HEK293 (cell line): ENCODE measurements around the gene VPS36.

ENCODE experiments used
- GLI2 ChIP-seq: fragments of 450-650 bp; formaldehyde crosslinking; IDR thresholded peaks from 2 replicates; pipeline ENCODE4; 2017; ENCODE audit warnings: missing biosample characterization, missing genetic modification characterization, low read depth, borderline replicate concordance
- HOXC10 ChIP-seq: sonication (generic); formaldehyde crosslinking; IDR thresholded peaks from 2 replicates; pipeline ENCODE4 v1.8.1; 2023; ENCODE audit warnings: mild to moderate bottlenecking, missing genetic modification reagents
- KLF1 ChIP-seq: fragments of 450-650 bp; formaldehyde crosslinking; IDR thresholded peaks from 2 replicates; pipeline ENCODE4 v1.5.1; 2016; ENCODE audit warnings: missing biosample characterization, missing genetic modification characterization
- PATZ1 ChIP-seq: fragments of 450-650 bp; formaldehyde crosslinking; IDR thresholded peaks from 2 replicates; pipeline ENCODE4 v1.5.1; 2016; ENCODE audit warnings: missing biosample characterization, missing genetic modification characterization
- RBAK ChIP-seq: fragments of 450-650 bp; formaldehyde crosslinking; IDR thresholded peaks from 2 replicates; pipeline ENCODE4 v1.5.1; 2016; ENCODE audit warnings: missing biosample characterization, missing genetic modification characterization
- REPIN1 ChIP-seq: fragments of 450-650 bp; formaldehyde crosslinking; IDR thresholded peaks from 2 replicates; pipeline ENCODE4 v1.5.1; 2017; ENCODE audit warnings: missing biosample characterization, missing genetic modification characterization, low read depth
- SP2 ChIP-seq: fragments of 450-650 bp; formaldehyde crosslinking; IDR thresholded peaks from 2 replicates; pipeline ENCODE4 v1.5.1; 2016; ENCODE audit warnings: missing biosample characterization, missing genetic modification characterization
- SP3 ChIP-seq: fragments of 450-650 bp; formaldehyde crosslinking; IDR thresholded peaks from 2 replicates; pipeline ENCODE4 v1.5.1; 2016; ENCODE audit warnings: missing biosample characterization, missing genetic modification characterization
- TRIM28 ChIP-seq: IDR thresholded peaks from 2 replicates; pipeline ENCODE4 v1.6.1; 2011; ENCODE audit warnings: low read length, control low read depth, borderline replicate concordance
- WT1 ChIP-seq: fragments of 450-650 bp; formaldehyde crosslinking; IDR thresholded peaks from 2 replicates; pipeline ENCODE4 v1.5.1; 2016; ENCODE audit warnings: missing biosample characterization, missing genetic modification characterization
- YY2 ChIP-seq: fragments of 450-650 bp; formaldehyde crosslinking; IDR thresholded peaks from 2 replicates; pipeline ENCODE4 v1.5.1; 2016; ENCODE audit warnings: missing biosample characterization, missing genetic modification characterization
- ZBTB6 ChIP-seq: fragments of 450-650 bp; formaldehyde crosslinking; IDR thresholded peaks from 2 replicates; pipeline ENCODE4 v1.5.1; 2017; ENCODE audit warnings: missing biosample characterization, missing genetic modification characterization
- ZNF121 ChIP-seq: fragments of 450-650 bp; formaldehyde crosslinking; IDR thresholded peaks from 2 replicates; pipeline ENCODE4 v1.5.1; 2016; ENCODE audit warnings: missing biosample characterization, missing genetic modification characterization
- ZNF221 ChIP-seq: fragments of 450-650 bp; formaldehyde crosslinking; IDR thresholded peaks from 2 replicates; pipeline ENCODE4 v1.5.1; 2017; ENCODE audit warnings: missing biosample characterization, missing genetic modification characterization, borderline replicate concordance
- ZNF350 ChIP-seq: fragments of 450-650 bp; formaldehyde crosslinking; IDR thresholded peaks from 2 replicates; pipeline ENCODE4 v1.5.0; 2017; ENCODE audit warnings: missing biosample characterization, mild to moderate bottlenecking, missing genetic modification characterization
- ZNF404 ChIP-seq: fragments of 450-650 bp; formaldehyde crosslinking; IDR thresholded peaks from 2 replicates; pipeline ENCODE4 v1.5.1; 2017; ENCODE audit warnings: missing biosample characterization, missing genetic modification characterization
- ZNF416 ChIP-seq: fragments of 450-650 bp; formaldehyde crosslinking; IDR thresholded peaks from 2 replicates; pipeline ENCODE4 v1.5.1; 2016; ENCODE audit warnings: missing biosample characterization, missing genetic modification characterization
- ZNF530 ChIP-seq: fragments of 450-650 bp; formaldehyde crosslinking; IDR thresholded peaks from 2 replicates; pipeline ENCODE4 v1.5.1; 2016; ENCODE audit warnings: low read depth, missing biosample characterization, missing genetic modification characterization
- ZNF571 ChIP-seq: fragments of 450-650 bp; formaldehyde crosslinking; IDR thresholded peaks from 2 replicates; pipeline ENCODE4 v1.5.0; 2017; ENCODE audit warnings: missing biosample characterization, missing genetic modification characterization
- ZNF580 ChIP-seq: fragments of 450-650 bp; formaldehyde crosslinking; IDR thresholded peaks from 2 replicates; pipeline ENCODE4 v1.5.1; 2016; ENCODE audit warnings: missing biosample characterization, missing genetic modification characterization
- ZNF585B ChIP-seq: fragments of 450-650 bp; formaldehyde crosslinking; IDR thresholded peaks from 2 replicates; pipeline ENCODE4 v1.5.1; 2016; ENCODE audit warnings: missing biosample characterization, missing genetic modification characterization
- ZNF623 ChIP-seq: fragments of 450-650 bp; formaldehyde crosslinking; IDR thresholded peaks from 2 replicates; pipeline ENCODE4 v1.5.1; 2016; ENCODE audit warnings: missing biosample characterization, missing genetic modification characterization
- ZNF626 ChIP-seq: fragments of 450-650 bp; sonication (Bioruptor Pico); formaldehyde crosslinking; IDR thresholded peaks from 2 replicates; pipeline ENCODE4 v1.5.1; 2018; ENCODE audit warnings: missing biosample characterization, missing genetic modification characterization, inconsistent platforms
- ZNF629 ChIP-seq: fragments of 450-650 bp; formaldehyde crosslinking; IDR thresholded peaks from 2 replicates; pipeline ENCODE4 v1.5.1; 2017; ENCODE audit warnings: missing biosample characterization, missing genetic modification characterization
- ZNF664 ChIP-seq: fragments of 450-650 bp; formaldehyde crosslinking; IDR thresholded peaks from 2 replicates; pipeline ENCODE4 v1.5.1; 2016; ENCODE audit warnings: missing biosample characterization, missing genetic modification characterization
- ZNF830 ChIP-seq: fragments of 450-650 bp; IDR thresholded peaks from 2 replicates; pipeline ENCODE4 v1.5.0; 2018; ENCODE audit warnings: missing biosample characterization, missing genetic modification characterization, low read depth, mild to moderate bottlenecking, moderate library complexity
- ZNF843 ChIP-seq: fragments of 450-650 bp; formaldehyde crosslinking; IDR thresholded peaks from 2 replicates; pipeline ENCODE4 v1.5.1; 2016; ENCODE audit warnings: missing biosample characterization, missing genetic modification characterization
- ZSCAN18 ChIP-seq: fragments of 450-650 bp; formaldehyde crosslinking; IDR thresholded peaks from 2 replicates; pipeline ENCODE4 v1.5.1; 2016; ENCODE audit warnings: missing biosample characterization, missing genetic modification characterization
- ZXDB ChIP-seq: fragments of 450-650 bp; formaldehyde crosslinking; IDR thresholded peaks from 2 replicates; pipeline ENCODE4 v1.5.1; 2016; ENCODE audit warnings: missing biosample characterization, missing genetic modification characterization
- TF ChIP-seq, protein P1 (sequence below): fragments of 450-650 bp; formaldehyde crosslinking; IDR thresholded peaks from 2 replicates; pipeline ENCODE4 v1.5.1; 2016; ENCODE audit warnings: missing biosample characterization, missing genetic modification characterization
- TF ChIP-seq, protein P2 (sequence below): fragments of 450-650 bp; formaldehyde crosslinking; IDR thresholded peaks from 2 replicates; pipeline ENCODE4 v1.5.1; 2017; ENCODE audit warnings: missing biosample characterization, missing genetic modification characterization
- TF ChIP-seq, protein P3 (sequence below): fragments of 450-650 bp; formaldehyde crosslinking; IDR thresholded peaks from 2 replicates; pipeline ENCODE4 v1.5.1; 2016; ENCODE audit warnings: missing biosample characterization, missing genetic modification characterization

Gene VPS36

GRCh38 chr13:52454820-52455676 is 4.6 kb upstream of the VPS36 start, which contains the start of gene CKAP2 (continued):
- TF ChIP-seq ZNF571 (tag by site-specific recombination) (no peak), ZNF416 (no peak), PATZ1 (tag by site-specific recombination) (no peak; the same call in 1 of the 2 replicates), ZNF626 (tag by site-specific recombination) (no peak), ZXDB (tag by site-specific recombination) (no peak), RBAK (tag by site-specific recombination) (no peak), ZNF350 (no peak), SP2 (peak; percentile 65), YY2 (tag by site-specific recombination) (no peak), ZNF623 (tag by site-specific recombination) (no peak), SP3 (tag by site-specific recombination) (peak; percentile 48), REPIN1 (no peak), HOXC10 (CRISPR knock-in tag) (no peak), ZNF121 (tag by site-specific recombination) (peak; percentile 99), ZNF580 (no peak), ZNF830 (tag by site-specific recombination) (no peak), GLI2 (tag by site-specific recombination) (no peak), KLF1 (tag by site-specific recombination) (no peak), WT1 (tag by site-specific recombination) (no peak), ZNF404 (tag by site-specific recombination) (no peak), ZNF530 (tag by site-specific recombination) (no peak), ZNF629 (tag by site-specific recombination) (peak; percentile 65), ZSCAN18 (tag by site-specific recombination) (no peak), ZNF664 (tag by site-specific recombination) (no peak), ZNF585B (tag by site-specific recombination) (no peak), ZNF221 (tag by site-specific recombination) (no peak), TRIM28 (no peak), ZNF843 (no peak), ZBTB6 (tag by site-specific recombination) (no peak)
- TF ChIP-seq, protein P1, sequence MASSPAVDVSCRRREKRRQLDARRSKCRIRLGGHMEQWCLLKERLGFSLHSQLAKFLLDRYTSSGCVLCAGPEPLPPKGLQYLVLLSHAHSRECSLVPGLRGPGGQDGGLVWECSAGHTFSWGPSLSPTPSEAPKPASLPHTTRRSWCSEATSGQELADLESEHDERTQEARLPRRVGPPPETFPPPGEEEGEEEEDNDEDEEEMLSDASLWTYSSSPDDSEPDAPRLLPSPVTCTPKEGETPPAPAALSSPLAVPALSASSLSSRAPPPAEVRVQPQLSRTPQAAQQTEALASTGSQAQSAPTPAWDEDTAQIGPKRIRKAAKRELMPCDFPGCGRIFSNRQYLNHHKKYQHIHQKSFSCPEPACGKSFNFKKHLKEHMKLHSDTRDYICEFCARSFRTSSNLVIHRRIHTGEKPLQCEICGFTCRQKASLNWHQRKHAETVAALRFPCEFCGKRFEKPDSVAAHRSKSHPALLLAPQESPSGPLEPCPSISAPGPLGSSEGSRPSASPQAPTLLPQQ (tag by site-specific recombination): no peak
- TF ChIP-seq, protein P2, sequence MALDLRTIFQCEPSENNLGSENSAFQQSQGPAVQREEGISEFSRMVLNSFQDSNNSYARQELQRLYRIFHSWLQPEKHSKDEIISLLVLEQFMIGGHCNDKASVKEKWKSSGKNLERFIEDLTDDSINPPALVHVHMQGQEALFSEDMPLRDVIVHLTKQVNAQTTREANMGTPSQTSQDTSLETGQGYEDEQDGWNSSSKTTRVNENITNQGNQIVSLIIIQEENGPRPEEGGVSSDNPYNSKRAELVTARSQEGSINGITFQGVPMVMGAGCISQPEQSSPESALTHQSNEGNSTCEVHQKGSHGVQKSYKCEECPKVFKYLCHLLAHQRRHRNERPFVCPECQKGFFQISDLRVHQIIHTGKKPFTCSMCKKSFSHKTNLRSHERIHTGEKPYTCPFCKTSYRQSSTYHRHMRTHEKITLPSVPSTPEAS (tag by site-specific recombination): no peak
- TF ChIP-seq, protein P3, sequence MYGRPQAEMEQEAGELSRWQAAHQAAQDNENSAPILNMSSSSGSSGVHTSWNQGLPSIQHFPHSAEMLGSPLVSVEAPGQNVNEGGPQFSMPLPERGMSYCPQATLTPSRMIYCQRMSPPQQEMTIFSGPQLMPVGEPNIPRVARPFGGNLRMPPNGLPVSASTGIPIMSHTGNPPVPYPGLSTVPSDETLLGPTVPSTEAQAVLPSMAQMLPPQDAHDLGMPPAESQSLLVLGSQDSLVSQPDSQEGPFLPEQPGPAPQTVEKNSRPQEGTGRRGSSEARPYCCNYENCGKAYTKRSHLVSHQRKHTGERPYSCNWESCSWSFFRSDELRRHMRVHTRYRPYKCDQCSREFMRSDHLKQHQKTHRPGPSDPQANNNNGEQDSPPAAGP (tag by site-specific recombination): no peak
